H1 (cell line): ENCODE results near the gene TSPAN3. TPM values are rescaled to one million over a fixed set of nuclear protein-coding genes. Genes with fewer than 3 reads are reported as not detected.

Experiments
- CTCF ChIA-PET: fragments of 300-600 bp; sonication (Branson Sonifier 250); formaldehyde crosslinking; loops from one replicate; lab custom pipeline; 2021; ENCODE audit not compliant: partially characterized antibody; lab: Charles Lee
- POLR2A ChIA-PET: fragments of 300-600 bp; sonication (Branson Sonifier 250); formaldehyde crosslinking; loops from one replicate; lab custom pipeline; 2021; ENCODE audit warnings: inconsistent platforms; ENCODE audit not compliant: partially characterized antibody; lab: Charles Lee
- DNase-seq, 2 experiments: peaks; one replicate each; pipeline versions ENCODE4 v3.0.0 to v3.0.0-alpha.2; 2010 to 2022; ENCODE audit warnings: low spot score in 2 of 2, low read depth in 1 of 2, mixed read lengths in 1 of 2
- FAIRE-seq: peaks from 2 replicates; lab custom pipeline; 2011; peaks lifted over from hg19 to GRCh38; lab: Jason Lieb, UNC
- H2AFZ ChIP-seq: 2 replicates; pipeline ENCODE4 v1.8.1; 2012; ENCODE audit warnings: low read length, inconsistent platforms
- H2AK5ac ChIP-seq: 2 replicates; pipeline ENCODE4 v1.6.1; 2013; ENCODE audit warnings: low read depth, low read length
- H2BK120ac ChIP-seq: replicated peaks from 2 replicates; pipeline ENCODE3; 2013; ENCODE audit warnings: low read depth, low read length, inconsistent platforms
- H2BK12ac ChIP-seq: 2 replicates; pipeline ENCODE4 v1.6.1; 2013; ENCODE audit warnings: low read depth, low read length
- H2BK15ac ChIP-seq: 2 replicates; pipeline ENCODE4 v1.6.1; 2013; ENCODE audit warnings: low read length
- H2BK20ac ChIP-seq: 2 replicates; pipeline ENCODE4 v1.6.1; 2013; ENCODE audit warnings: low read length
- H2BK5ac ChIP-seq: 2 replicates; pipeline ENCODE4 v1.6.1; 2013; ENCODE audit warnings: low read depth, low read length
- H3K14ac ChIP-seq: 2 replicates; pipeline ENCODE4 v1.6.1; 2013; ENCODE audit warnings: inconsistent platforms; ENCODE audit not compliant: insufficient read length
- H3K18ac ChIP-seq: 2 replicates; pipeline ENCODE4 v1.6.1; 2013; ENCODE audit warnings: low read length; ENCODE audit errors: extremely low read depth
- H3K23ac ChIP-seq: 2 replicates; pipeline ENCODE4 v1.6.1; 2013; ENCODE audit warnings: inconsistent platforms; ENCODE audit not compliant: insufficient read length
- H3K23me2 ChIP-seq: 2 replicates; pipeline ENCODE4 v1.6.1; 2013; ENCODE audit warnings: low read depth, low read length
- H3K27ac ChIP-seq: 2 replicates; pipeline ENCODE4 v1.6.1; 2011; ENCODE audit warnings: low read depth, low read length, inconsistent platforms
- H3K27me3 ChIP-seq, 4 experiments: replicated peaks in 1 of 4; 1 replicate in 1 of 4; 2 replicates in 3 of 4; pipeline versions ENCODE4 v1.6.1 to v1.8.1; 2011 to 2013; ENCODE audit warnings: low read length in 3 of 4, mild to moderate bottlenecking in 3 of 4, inconsistent platforms in 2 of 4, mixed read lengths in 2 of 4, moderate library complexity in 1 of 4; ENCODE audit not compliant: control insufficient read depth in 3 of 4, insufficient read depth in 3 of 4; ENCODE audit errors: extremely low read depth in 1 of 4
- H3K36me3 ChIP-seq, 4 experiments: 2 replicates each; pipeline versions ENCODE4 v1.6.1 to v1.8.1; 2011 to 2013; ENCODE audit warnings: mild to moderate bottlenecking in 4 of 4, low read length in 3 of 4, moderate library complexity in 2 of 4, control low read depth in 1 of 4, inconsistent platforms in 1 of 4; ENCODE audit not compliant: insufficient read depth in 4 of 4, control insufficient read depth in 2 of 4
- H3K4ac ChIP-seq: replicated peaks from 2 replicates; pipeline ENCODE3; 2013; ENCODE audit warnings: low read length, low read depth, mixed read lengths, inconsistent platforms; ENCODE audit not compliant: insufficient read length
- H3K4me1 ChIP-seq, 4 experiments: replicated peaks in 1 of 4; 1 replicate in 1 of 4; 2 replicates in 3 of 4; pipeline versions ENCODE4 v1.6.1 to v1.8.1; 2011 to 2013; ENCODE audit warnings: low read length in 3 of 4, inconsistent platforms in 2 of 4, mixed read lengths in 1 of 4; ENCODE audit not compliant: insufficient read depth in 4 of 4, control insufficient read depth in 3 of 4
- H3K4me2 ChIP-seq, 2 experiments: 2 replicates each; pipeline versions ENCODE4 v1.6.1 to v1.8.1; 2011 to 2013; ENCODE audit warnings: low read depth in 2 of 2, low read length in 2 of 2, control low read depth in 1 of 2, inconsistent platforms in 1 of 2, mild to moderate bottlenecking in 1 of 2; ENCODE audit not compliant: insufficient read depth in 1 of 2
- H3K4me3 ChIP-seq, 4 experiments: fragments of 200-600, 300-600 bp in 1 of 4; sonication (generic), shearing (Covaris generic), sonication (Bioruptor Twin) in 1 of 4; 2 replicates each; pipeline versions ENCODE4 v1.5.1 to v1.8.1; 2011 to 2016; ENCODE audit warnings: low read length in 4 of 4, low read depth in 3 of 4, control low read depth in 2 of 4, inconsistent platforms in 2 of 4, mild to moderate bottlenecking in 2 of 4, mixed read lengths in 1 of 4, moderate library complexity in 1 of 4; ENCODE audit not compliant: insufficient read depth in 2 of 4; ENCODE audit errors: extremely low read depth in 1 of 4
- H3K56ac ChIP-seq: replicated peaks from 2 replicates; pipeline ENCODE3; 2013; ENCODE audit warnings: low read depth, mild to moderate bottlenecking, mixed read lengths, low read length, inconsistent platforms; ENCODE audit not compliant: insufficient read length
- H3K79me1 ChIP-seq: 2 replicates; pipeline ENCODE4 v1.6.1; 2013; ENCODE audit warnings: low read depth, low read length, control low read depth
- H3K79me2 ChIP-seq, 2 experiments: 2 replicates each; pipeline versions ENCODE4 v1.6.1 to v1.8.1; 2012 to 2013; ENCODE audit warnings: low read length in 2 of 2, mild to moderate bottlenecking in 2 of 2, inconsistent platforms in 1 of 2; ENCODE audit not compliant: insufficient read depth in 2 of 2, control insufficient read depth in 1 of 2
- H3K9ac ChIP-seq, 4 experiments: replicated peaks in 1 of 4; 1 replicate in 1 of 4; 2 replicates in 3 of 4; pipeline versions ENCODE4 v1.6.1 to v1.8.1; 2011 to 2013; ENCODE audit warnings: low read depth in 3 of 4, low read length in 3 of 4, control low read depth in 2 of 4, mild to moderate bottlenecking in 2 of 4, moderate library complexity in 2 of 4, inconsistent platforms in 1 of 4; ENCODE audit errors: extremely low read depth in 1 of 4
- H3K9me3 ChIP-seq, 2 experiments: 2 replicates each; pipeline versions ENCODE4 v1.6.1 to v1.8.1; 2012 to 2013; ENCODE audit warnings: mild to moderate bottlenecking in 2 of 2, moderate library complexity in 2 of 2, control low read depth in 1 of 2, inconsistent platforms in 1 of 2, low read depth in 1 of 2, low read length in 1 of 2, mixed read lengths in 1 of 2; ENCODE audit not compliant: insufficient read depth in 2 of 2
- H4K20me1 ChIP-seq, 2 experiments: replicated peaks in 1 of 2; 2 replicates each; pipeline versions ENCODE3 to v1.8.1; 2011 to 2013; ENCODE audit warnings: inconsistent platforms in 2 of 2, low read length in 2 of 2, mild to moderate bottlenecking in 1 of 2; ENCODE audit not compliant: insufficient read depth in 2 of 2, control insufficient read depth in 1 of 2
- H4K5ac ChIP-seq: 2 replicates; pipeline ENCODE4 v1.6.1; 2013; ENCODE audit warnings: low read length, low read depth, mixed read lengths, inconsistent platforms; ENCODE audit not compliant: insufficient read length
- H4K8ac ChIP-seq: 2 replicates; pipeline ENCODE4 v1.8.0; 2013; ENCODE audit warnings: mild to moderate bottlenecking, moderate library complexity, low read length, inconsistent platforms; ENCODE audit not compliant: insufficient read depth; ENCODE audit errors: extremely low read depth
- H4K91ac ChIP-seq: replicated peaks from 2 replicates; pipeline ENCODE3; 2013; ENCODE audit warnings: low read length, mixed read lengths, inconsistent platforms; ENCODE audit not compliant: insufficient read length
- ASH2L ChIP-seq: fragments of 200-600, 300-600 bp; sonication (generic); IDR thresholded peaks from one replicate; pipeline ENCODE4 v1.7.1; 2017; ENCODE audit warnings: low read length
- HDAC2 ChIP-seq, 2 experiments: fragments of 300-600 bp in 1 of 2; sonication (generic) in 1 of 2; IDR thresholded peaks; 2 replicates each; pipeline ENCODE4 v1.6.1; 2011 to 2012; ENCODE audit warnings: low read depth in 2 of 2, low read length in 2 of 2, mild to moderate bottlenecking in 2 of 2, moderate library complexity in 2 of 2, borderline replicate concordance in 1 of 2, inconsistent platforms in 1 of 2
- SP2 ChIP-seq: IDR thresholded peaks from 2 replicates; pipeline ENCODE4 v1.6.1; 2012; ENCODE audit warnings: mild to moderate bottlenecking, low read length, inconsistent platforms
- TCF12 ChIP-seq: IDR thresholded peaks from 2 replicates; pipeline ENCODE4 v1.6.1; 2011; ENCODE audit warnings: low read depth, mild to moderate bottlenecking, low read length
- WGBS, 2 experiments: shearing (Covaris generic) in 1 of 2; methylation state at CpG; one replicate each; pipeline versions ENCODE4 v1.1.6 to v1.1.7; 2013 to 2015; ENCODE audit warnings: low lambda C conversion rate in 2 of 2, mixed read lengths in 2 of 2, inconsistent platforms in 1 of 2, low coverage in 1 of 2, missing lambda C conversion rate in 1 of 2; ENCODE audit not compliant: insufficient replicate concordance in 2 of 2, insufficient coverage in 1 of 2, insufficient read length in 1 of 2; ENCODE audit errors: extremely low coverage in 1 of 2, missing lambda C conversion rate in 1 of 2; 5-methylcytosine and 5-hydroxymethylcytosine counted together
- polyA plus RNA-seq, 7 experiments: library from polyadenylated mRNA; depleted of rRNA in 3 of 7; stranded (reverse) in 5 of 7; unstranded in 2 of 7; fragments of >200 nt in 5 of 7; fragments of 200-250 nt in 2 of 7; gene quantifications; 1 replicate in 5 of 7; 2 replicates in 1 of 7; 4 replicates in 1 of 7; pipeline versions ENCODE4 v1.2.1 to v1.2.3, GENCODE V29; 2011 to 2013; ENCODE audit warnings: missing spikeins in 2 of 7, mixed read lengths in 2 of 7
- total RNA-seq: library from RNA; stranded (reverse); fragmentation: NEBNext Ultra II Directional; extraction: Animal tissue kit (Norgen Biotek cat#: 25700); gene quantifications from 2 replicates; pipeline ENCODE4 v1.2.1, GENCODE V29; 2021

TSPAN3 gene
- total and polyA plus RNA-seq, 2 of the 8 experiments (the other 6 are each of a cell fraction or from before 2014, with no cell fraction given): 107 to 238 TPM

GRCh38 chr15:77099741-77100463, 29.0 kb upstream of the TSPAN3 start:
- Histone ChIP-seq H3K4me3 (no peak overlapping the region), H3K9me3 (no peaks in the 10 kb centered on the region), H4K20me1 (no peaks in the 10 kb centered on the region), H2BK5ac (no peak overlapping the region), H3K36me3 (no peaks in the 10 kb centered on the region), H3K79me1 (no peaks in the 10 kb centered on the region), H2BK120ac (no peak overlapping the region), H2BK12ac (no peak overlapping the region), H3K4ac (no peak overlapping the region), H3K18ac (no peak overlapping the region), H3K14ac (no peak overlapping the region), H3K9ac (no peak overlapping the region), H4K8ac (peak overlapping the region; percentile 20; the same call in 1 of the 2 replicates), H3K27ac (no peak overlapping the region), H2BK15ac (no peak overlapping the region), H3K27me3 (no peaks in the 10 kb centered on the region), H4K91ac (no peak overlapping the region), H3K4me1 (peaks cover 0 to 3% (median 0%) of the 10 kb centered on the region in 4 experiments; a peak in 1 of 7 replicates), H2BK20ac (no peak overlapping the region), H3K23ac (no peak overlapping the region), H3K79me2 (no peaks in the 10 kb centered on the region), H3K23me2 (no peaks in the 10 kb centered on the region), H3K56ac (no peak overlapping the region), H2AK5ac (no peak overlapping the region), H2AFZ (no peak overlapping the region), H3K4me2 (no peak overlapping the region), H4K5ac (no peak overlapping the region)
- POLR2A ChIA-PET: no interaction called here
- whole genome bisulfite sequencing, 2 experiments: 82% methylated on average over 4 of the region's 4 CpGs; no CpG with 5 or more reads in 1 of the 2 experiments
- no peak for FAIRE-seq
- CTCF ChIA-PET: interaction anchor here (0.6 to 6.0 kb wide), 6 partner anchors 9 to 443 kb away, joined by 3 to 16 read pairs (median 4); no protein-coding TSS in a partner anchor
- no peak for TF ChIP-seq ASH2L
- no peak for TF ChIP-seq HDAC2 (IDR thresholded peaks at IDR 0.05; ENCODE audit: borderline replicate concordance in 1 of 2, low read depth in 2 of 2, low read length in 2 of 2)
- no peak for TF ChIP-seq SP2
- no peak for TF ChIP-seq TCF12
- no peak for DNase-seq
